GM12874 (cell line): ENCODE measurements around the gene LPIN3.

Experiments used
- TF ChIP-seq, protein P1 (sequence below): IDR thresholded peaks from 2 replicates; pipeline ENCODE4 v1.5.1; 2011; ENCODE audit warnings: low read depth, mild to moderate bottlenecking, control low read depth, low read length, moderate library complexity; ENCODE audit not compliant: insufficient read depth

The LPIN3 gene

DNA sequence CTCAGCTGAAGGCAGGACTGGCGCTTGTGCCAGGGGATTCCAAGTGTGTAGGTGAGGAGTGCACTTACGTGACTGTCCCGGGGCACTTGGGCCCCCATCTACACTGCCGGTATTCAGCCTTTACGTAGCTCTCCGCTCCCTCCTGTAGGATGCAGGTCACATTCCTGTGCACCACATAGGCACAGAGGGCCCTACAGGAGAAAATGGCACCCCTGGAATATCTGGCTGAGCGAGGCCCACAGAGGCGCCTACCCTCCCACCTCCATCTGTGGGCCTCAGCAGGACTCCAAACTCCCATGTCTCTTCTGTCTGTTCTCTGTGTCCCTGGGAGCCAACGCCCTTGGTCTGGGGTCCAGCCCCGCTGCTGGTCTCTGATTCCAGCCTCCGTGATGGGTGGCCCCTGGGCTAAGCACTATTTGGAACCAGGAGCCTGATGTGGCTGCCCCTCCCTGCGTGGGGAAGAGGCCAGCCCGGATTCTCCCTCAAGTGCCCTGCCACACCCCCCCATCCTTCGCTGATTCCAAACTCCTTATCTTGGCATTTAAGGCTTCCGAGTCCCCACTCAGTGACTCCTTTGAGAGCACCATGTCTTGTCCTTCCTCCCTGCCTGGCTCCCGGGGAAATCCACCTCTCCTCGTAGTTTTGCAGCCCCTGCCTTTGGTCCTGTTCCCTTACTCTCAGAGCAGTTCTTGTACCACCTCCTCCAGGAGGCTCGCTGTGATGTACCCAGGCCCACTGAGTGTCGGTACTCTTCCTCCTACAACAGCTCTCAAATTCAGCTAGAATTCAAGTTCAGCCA is 24.5 kb downstream of the LPIN3 start:
- TF ChIP-seq, protein P1, sequence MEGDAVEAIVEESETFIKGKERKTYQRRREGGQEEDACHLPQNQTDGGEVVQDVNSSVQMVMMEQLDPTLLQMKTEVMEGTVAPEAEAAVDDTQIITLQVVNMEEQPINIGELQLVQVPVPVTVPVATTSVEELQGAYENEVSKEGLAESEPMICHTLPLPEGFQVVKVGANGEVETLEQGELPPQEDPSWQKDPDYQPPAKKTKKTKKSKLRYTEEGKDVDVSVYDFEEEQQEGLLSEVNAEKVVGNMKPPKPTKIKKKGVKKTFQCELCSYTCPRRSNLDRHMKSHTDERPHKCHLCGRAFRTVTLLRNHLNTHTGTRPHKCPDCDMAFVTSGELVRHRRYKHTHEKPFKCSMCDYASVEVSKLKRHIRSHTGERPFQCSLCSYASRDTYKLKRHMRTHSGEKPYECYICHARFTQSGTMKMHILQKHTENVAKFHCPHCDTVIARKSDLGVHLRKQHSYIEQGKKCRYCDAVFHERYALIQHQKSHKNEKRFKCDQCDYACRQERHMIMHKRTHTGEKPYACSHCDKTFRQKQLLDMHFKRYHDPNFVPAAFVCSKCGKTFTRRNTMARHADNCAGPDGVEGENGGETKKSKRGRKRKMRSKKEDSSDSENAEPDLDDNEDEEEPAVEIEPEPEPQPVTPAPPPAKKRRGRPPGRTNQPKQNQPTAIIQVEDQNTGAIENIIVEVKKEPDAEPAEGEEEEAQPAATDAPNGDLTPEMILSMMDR: no peak

DNA sequence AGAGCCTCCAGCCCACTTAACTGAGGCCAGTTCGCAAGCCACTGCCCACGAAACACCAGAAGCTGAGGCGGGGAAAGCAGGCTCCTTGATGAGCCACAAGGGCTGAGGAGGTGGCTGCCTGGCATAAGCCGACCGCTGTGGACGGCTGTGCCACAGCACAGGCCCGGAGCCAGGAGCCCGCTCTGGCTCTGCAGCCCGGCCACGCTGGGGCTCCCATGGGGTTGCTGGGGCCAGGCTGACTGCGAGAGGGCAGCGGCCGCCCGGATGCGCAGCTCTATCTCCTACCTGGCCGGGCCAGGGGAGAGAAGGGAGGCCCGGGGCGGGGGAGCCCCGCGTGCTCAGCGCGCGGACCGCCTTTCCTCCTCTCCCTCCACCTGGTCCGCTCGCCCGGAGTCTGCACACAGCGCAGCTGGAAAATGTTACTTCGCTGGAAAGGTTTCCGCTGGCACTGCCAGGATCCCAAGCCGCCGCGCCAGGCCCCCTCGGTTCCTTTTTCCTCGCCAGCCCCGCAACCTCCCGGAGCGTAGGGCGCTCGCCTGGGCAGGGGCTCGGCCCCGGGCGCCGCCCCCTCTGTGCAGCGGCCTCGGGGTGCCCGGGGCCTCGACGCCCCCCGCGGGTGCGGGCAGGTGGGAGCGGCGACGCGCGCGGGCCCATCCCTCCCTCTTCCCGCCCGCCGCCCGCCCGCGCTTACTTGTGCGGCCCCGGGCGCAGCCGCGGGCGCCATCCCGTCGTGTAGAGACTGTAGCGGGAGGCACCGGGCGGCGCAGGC is 25.3 kb downstream of the LPIN3 start:
- TF ChIP-seq, protein P1: no peak

DNA sequence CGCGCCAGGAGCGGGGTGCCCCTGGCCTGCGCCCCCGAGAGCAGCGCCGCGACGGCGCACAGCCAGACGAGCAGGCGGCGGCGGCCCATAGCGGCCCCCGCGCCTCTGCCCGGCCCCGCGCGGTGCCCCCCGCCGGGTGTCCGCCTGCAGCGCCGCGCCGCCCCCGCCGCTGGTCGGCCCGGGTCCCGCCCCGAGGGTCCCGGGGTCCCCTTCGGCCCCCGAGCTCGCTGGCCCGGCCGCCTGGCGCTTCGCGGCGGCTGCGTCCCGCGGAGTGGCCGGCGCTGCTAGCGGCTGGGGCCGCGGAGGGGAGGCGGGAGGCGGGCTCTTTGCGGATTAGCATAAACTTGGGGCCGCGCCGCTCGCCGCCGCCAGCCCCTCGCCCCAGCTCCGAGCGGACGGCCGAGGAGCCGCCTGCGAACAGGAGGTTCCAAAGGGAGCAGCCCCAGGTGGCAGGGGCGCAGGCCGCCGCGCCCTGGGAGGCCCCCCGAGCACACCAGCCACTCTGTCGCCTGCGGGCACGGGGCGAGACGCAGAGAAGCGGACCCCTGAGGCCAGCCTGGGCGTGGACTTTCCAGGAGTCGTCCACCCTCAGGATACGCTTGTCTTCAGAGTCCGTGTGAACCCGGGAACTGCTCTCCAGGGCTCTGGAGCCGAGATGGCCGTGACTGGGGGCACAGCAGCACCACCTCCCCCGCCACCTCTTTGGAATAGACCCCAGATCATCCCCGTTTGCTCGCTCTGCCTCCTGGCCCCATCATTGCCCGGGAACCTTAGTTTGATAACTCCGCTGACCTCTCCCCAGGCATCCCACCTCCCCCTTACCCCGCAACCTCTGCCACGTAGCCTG is 26.1 kb downstream of the LPIN3 start, which contains the start of gene EMILIN3:
Gene EMILIN3, minus strand, starts transcription at position 273 of the 847 bp plus-strand sequence. Its CDS starts 184 bp downstream, at position 89.
- TF ChIP-seq, protein P1: no peak

DNA sequence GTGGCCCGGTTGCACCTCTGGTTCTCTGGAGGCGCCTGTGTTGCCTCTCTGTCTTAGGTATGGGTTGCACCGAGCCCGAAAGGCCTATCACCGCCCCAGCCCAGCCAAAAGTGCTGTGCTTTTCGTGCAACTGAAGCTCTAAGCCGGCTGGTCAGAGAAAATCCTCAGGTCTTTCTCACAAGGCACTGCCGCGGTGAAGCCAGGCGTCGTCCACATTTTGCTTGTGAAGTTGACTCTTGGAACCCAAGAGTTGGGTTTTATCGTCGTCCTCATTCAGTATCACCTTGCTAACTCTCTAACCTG is 26.7 kb downstream of the LPIN3 start:
- TF ChIP-seq, protein P1: no peak

DNA sequence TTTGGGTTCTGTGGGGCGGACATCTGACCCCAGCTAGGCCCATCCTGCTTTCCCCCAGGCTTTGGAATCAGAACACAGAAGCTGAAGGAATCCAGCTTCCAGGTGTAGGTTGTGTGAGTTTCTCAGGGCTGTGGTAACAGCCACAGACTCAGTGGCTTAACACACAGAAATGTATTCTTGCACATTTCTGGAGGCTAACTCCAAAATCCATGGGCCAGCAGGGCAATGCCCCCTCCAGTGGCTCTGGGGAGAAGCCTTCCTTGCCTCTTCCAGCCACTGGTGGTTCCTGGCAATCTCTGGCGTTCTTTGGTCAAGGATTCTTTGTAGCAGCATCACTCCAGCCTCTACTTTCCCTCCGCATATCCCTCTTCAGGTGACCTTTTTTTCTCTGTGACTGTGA is 27.3 kb downstream of the LPIN3 start:
- TF ChIP-seq, protein P1: no peak

DNA sequence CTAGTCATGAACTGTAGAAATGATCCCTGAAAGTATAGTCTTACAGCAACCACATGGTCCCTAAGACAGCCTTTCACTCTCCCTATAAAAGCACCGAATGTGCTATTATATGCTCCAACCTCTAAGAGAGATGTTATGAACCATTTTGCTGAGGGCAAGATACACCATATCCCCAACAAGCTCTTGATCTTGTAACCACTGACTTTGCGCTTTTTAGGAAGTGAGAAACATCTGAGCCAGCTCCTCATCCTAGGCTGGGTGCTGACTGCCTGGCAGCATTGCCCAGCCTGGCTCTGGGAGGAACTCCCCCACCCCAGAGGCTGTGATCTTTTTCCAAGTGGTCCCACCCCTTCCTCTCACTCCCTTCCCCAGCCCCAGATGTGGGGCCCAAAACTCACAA is 29.1 kb downstream of the LPIN3 start:
- TF ChIP-seq, protein P1: no peak

DNA sequence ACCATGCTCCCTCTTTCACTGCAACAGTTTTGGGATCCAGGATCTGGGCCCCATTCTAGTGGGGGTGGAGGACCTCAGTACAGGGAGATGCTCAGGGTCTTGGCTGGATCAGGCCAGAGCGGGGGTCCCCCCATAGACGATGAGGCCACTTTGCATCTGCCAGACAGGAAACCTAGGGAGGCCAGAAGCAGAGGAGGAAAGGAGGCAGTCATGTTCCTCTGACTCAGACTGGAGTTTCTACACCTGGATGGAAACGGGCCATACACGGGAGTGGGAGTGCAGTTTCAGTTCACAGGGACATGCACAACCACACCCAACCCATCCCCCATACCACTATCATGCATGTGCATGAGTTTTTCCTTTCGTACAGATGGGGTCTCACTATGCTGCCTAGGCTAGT is 29.6 kb downstream of the LPIN3 start:
- TF ChIP-seq, protein P1: no peak
